IMR-90 (cell line): ENCODE results near the gene CNTN3.

Experiments used
- BHLHE40 ChIP-seq: fragments of 150-350 bp; IDR thresholded peaks from 2 replicates; pipeline ENCODE4 v1.6.1; 2016; ENCODE audit warnings: mild to moderate bottlenecking, low read depth, low read length
- CTCF ChIP-seq: conservative IDR thresholded peaks from 2 replicates; pipeline ENCODE4 v1.5.1; 2012; ENCODE audit warnings: mild to moderate bottlenecking, low read depth, low read length, improper control_type of control experiment
- ELK1 ChIP-seq: fragments of 150-350 bp; IDR thresholded peaks from 2 replicates; pipeline ENCODE4 v1.6.1; 2016; ENCODE audit warnings: low read depth, mild to moderate bottlenecking, low read length, moderate library complexity, borderline replicate concordance
- POLR2A ChIP-seq: IDR thresholded peaks from 2 replicates; pipeline ENCODE4 v1.6.1; 2012; ENCODE audit warnings: mild to moderate bottlenecking, low read depth, low read length
- RAD21 ChIP-seq: IDR thresholded peaks from 2 replicates; pipeline ENCODE4 v1.6.1; 2012; ENCODE audit warnings: low read length, improper control_type of control experiment
- RCOR1 ChIP-seq: IDR thresholded peaks from 2 replicates; pipeline ENCODE4 v1.6.1; 2012; ENCODE audit warnings: mild to moderate bottlenecking, low read length, improper control_type of control experiment; ENCODE audit not compliant: insufficient replicate concordance
- RFX5 ChIP-seq: IDR thresholded peaks from 2 replicates; pipeline ENCODE4 v1.8.0; 2012; ENCODE audit warnings: low read depth, mild to moderate bottlenecking, low read length, moderate library complexity
- SMC3 ChIP-seq: fragments of 150-350 bp; IDR thresholded peaks from 2 replicates; pipeline ENCODE4 v1.6.1; 2016; ENCODE audit warnings: low read depth, mild to moderate bottlenecking, antibody characterized with exemption, low read length, moderate library complexity
- USF2 ChIP-seq: fragments of 150-350 bp; IDR thresholded peaks from 2 replicates; pipeline ENCODE4 v1.6.1; 2017; ENCODE audit warnings: mild to moderate bottlenecking, antibody characterized with exemption, low read length, low read depth

GRCh38 chr3:74623261-74623836 lies 8.9 kb upstream of the CNTN3 start:
- TF ChIP-seq SMC3 (no peak), CTCF (no peak), POLR2A (no peak), BHLHE40 (no peak), RCOR1 (no peak), USF2 (no peak), RAD21 (no peak), RFX5 (no peak), ELK1 (no peak)
